PC-9 (cell line): ENCODE measurements around the gene HPS3. TPM values are rescaled to one million over a fixed set of nuclear protein-coding genes. Genes with fewer than 3 reads are reported as not detected.

Source experiments
- BruUV-seq: library from RNA; stranded (reverse); fragments of 400-500 nt; replicated peaks from 2 replicates; lab custom pipeline; 2021; lab: Mats Ljungman, UMichigan
- CTCF ChIA-PET: fragments of 300-600 bp; sonication (Branson Sonifier 250); formaldehyde crosslinking; loops from one replicate; lab custom pipeline; 2022; ENCODE audit warnings: antibody characterized with exemption; lab: Charles Lee
- POLR2A ChIA-PET: fragments of 300-600 bp; sonication (Branson Sonifier 250); formaldehyde crosslinking; loops from one replicate; lab custom pipeline; 2022; ENCODE audit warnings: antibody characterized with exemption; ENCODE audit not compliant: unreplicated experiment; lab: Charles Lee
- DNase-seq, 2 experiments: peaks; one replicate each; pipeline versions ENCODE4 v3.0.0 to v3.0.0-alpha.2; 2015 to 2022; ENCODE audit warnings: mixed read lengths in 1 of 2
- H2AFZ ChIP-seq: fragments of 200-600 bp; sonication (generic); 2 replicates; pipeline ENCODE4 v1.8.1; 2017; ENCODE audit warnings: antibody characterized with exemption
- H3F3A ChIP-seq: fragments of 200-600 bp; sonication (generic); 2 replicates; pipeline ENCODE4 v1.8.1; 2017; ENCODE audit warnings: antibody characterized with exemption, mild to moderate bottlenecking, low read depth; ENCODE audit not compliant: insufficient read depth
- H3K27ac ChIP-seq: fragments of 200-600 bp; sonication (generic); 2 replicates; pipeline ENCODE4 v1.6.1; 2016; ENCODE audit warnings: mixed run types
- H3K27me3 ChIP-seq: fragments of 200-600 bp; sonication (generic); 2 replicates; pipeline ENCODE4 v1.6.1; 2016; ENCODE audit warnings: low read depth, mixed run types; ENCODE audit not compliant: insufficient read depth
- H3K36me3 ChIP-seq: fragments of 200-600 bp; sonication (generic); 2 replicates; pipeline ENCODE4 v1.6.1; 2016; ENCODE audit warnings: low read depth, mixed run types
- H3K4me1 ChIP-seq: fragments of 200-600 bp; sonication (generic); replicated peaks from 2 replicates; pipeline ENCODE4 v1.6.1; 2016; ENCODE audit warnings: mixed run types; ENCODE audit not compliant: insufficient read depth
- H3K4me2 ChIP-seq: fragments of 200-600 bp; sonication (generic); 2 replicates; pipeline ENCODE4 v1.6.1; 2017; ENCODE audit warnings: mixed run types
- H3K4me3 ChIP-seq: fragments of 200-600 bp; sonication (generic); 2 replicates; pipeline ENCODE4 v1.6.1; 2016; ENCODE audit warnings: mixed run types
- H3K79me2 ChIP-seq: fragments of 200-600 bp; sonication (generic); 2 replicates; pipeline ENCODE4 v1.6.1; 2017; ENCODE audit warnings: low read depth, mixed run types
- H3K9me2 ChIP-seq: fragments of 200-600 bp; sonication (generic); 2 replicates; pipeline ENCODE4 v1.8.1; 2017; ENCODE audit warnings: mild to moderate bottlenecking; ENCODE audit not compliant: insufficient read depth
- H3K9me3 ChIP-seq: fragments of 200-600 bp; sonication (generic); 2 replicates; pipeline ENCODE4 v1.8.1; 2016; ENCODE audit warnings: low read depth; ENCODE audit not compliant: insufficient read depth
- H4K20me1 ChIP-seq: fragments of 200-600 bp; sonication (generic); 2 replicates; pipeline ENCODE4 v1.8.1; 2017; ENCODE audit not compliant: insufficient read depth
- EZH2 ChIP-seq: fragments of 200-600 bp; sonication (generic); IDR thresholded peaks from 2 replicates; pipeline ENCODE4 v1.8.0; 2017; ENCODE audit warnings: antibody characterized with exemption, low read depth
- intact Hi-C: fragments of 100-400 bp; cut with micrococcal nuclease; formaldehyde crosslinking; loops from one replicate; pipeline ENCODE4 v1.10.0; 2022; ENCODE audit not compliant: unreplicated experiment
- total RNA-seq: library from RNA; stranded (reverse); gene quantifications from 2 replicates; pipeline ENCODE4 v1.2.3, GENCODE V29; 2021
- TF ChIP-seq, protein P1 (sequence below): fragments of 200-600 bp; sonication (generic); conservative IDR thresholded peaks from 2 replicates; pipeline ENCODE4 v1.6.1; 2017; ENCODE audit warnings: mixed run types, antibody characterized with exemption, mild to moderate bottlenecking, moderate library complexity

The HPS3 gene
- total RNA-seq, 1 experiment from 2014 or later: 33.4 TPM

- intact Hi-C loops: no loop called here
- POLR2A ChIA-PET: no interaction called here
Measured at GRCh38 chr3:149174901-149175300, 45.5 kb downstream of the HPS3 start.

DNA sequence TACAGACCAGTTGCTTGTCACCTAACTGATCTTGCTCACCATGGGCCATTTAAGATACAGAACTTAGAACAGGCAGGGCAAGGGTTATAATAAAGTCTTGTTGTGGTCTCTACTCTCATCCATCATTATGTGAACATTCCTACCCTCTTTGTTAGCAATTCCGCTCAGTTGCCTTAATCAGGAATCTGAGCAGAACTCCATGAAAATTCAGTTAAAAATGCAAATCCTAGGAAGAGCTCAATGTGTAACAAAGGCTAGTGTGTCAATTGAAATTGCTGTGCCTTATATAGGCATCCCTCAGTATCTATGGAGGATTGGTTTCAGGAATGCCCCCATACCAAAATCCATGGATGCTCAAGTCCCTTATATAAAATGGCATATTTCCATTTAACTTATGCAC is 47.7 kb downstream of the HPS3 start:
- H2AFZ ChIP-seq: no peak overlapping the region
- no peaks in the 10 kb centered on the region for H3K27me3 ChIP-seq
- intact Hi-C loops: no loop called here
- H3F3A ChIP-seq: peaks cover 4% of the 10 kb centered on the region; the same call in 1 of the 2 replicates
- peaks cover 4% of the 10 kb centered on the region for H3K36me3 ChIP-seq
- ChIA-PET CTCF (no interaction called here), POLR2A (no interaction called here)
- H4K20me1 ChIP-seq: no peaks in the 10 kb centered on the region
- TF ChIP-seq, protein P1, sequence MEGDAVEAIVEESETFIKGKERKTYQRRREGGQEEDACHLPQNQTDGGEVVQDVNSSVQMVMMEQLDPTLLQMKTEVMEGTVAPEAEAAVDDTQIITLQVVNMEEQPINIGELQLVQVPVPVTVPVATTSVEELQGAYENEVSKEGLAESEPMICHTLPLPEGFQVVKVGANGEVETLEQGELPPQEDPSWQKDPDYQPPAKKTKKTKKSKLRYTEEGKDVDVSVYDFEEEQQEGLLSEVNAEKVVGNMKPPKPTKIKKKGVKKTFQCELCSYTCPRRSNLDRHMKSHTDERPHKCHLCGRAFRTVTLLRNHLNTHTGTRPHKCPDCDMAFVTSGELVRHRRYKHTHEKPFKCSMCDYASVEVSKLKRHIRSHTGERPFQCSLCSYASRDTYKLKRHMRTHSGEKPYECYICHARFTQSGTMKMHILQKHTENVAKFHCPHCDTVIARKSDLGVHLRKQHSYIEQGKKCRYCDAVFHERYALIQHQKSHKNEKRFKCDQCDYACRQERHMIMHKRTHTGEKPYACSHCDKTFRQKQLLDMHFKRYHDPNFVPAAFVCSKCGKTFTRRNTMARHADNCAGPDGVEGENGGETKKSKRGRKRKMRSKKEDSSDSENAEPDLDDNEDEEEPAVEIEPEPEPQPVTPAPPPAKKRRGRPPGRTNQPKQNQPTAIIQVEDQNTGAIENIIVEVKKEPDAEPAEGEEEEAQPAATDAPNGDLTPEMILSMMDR: no peak
- TF ChIP-seq EZH2: no peak
- H3K4me3 ChIP-seq: no peak overlapping the region
- H3K4me2 ChIP-seq: no peak overlapping the region
- no peak overlapping the region for H3K27ac ChIP-seq
- no TSS peak for BruUV-seq
- no peaks in the 10 kb centered on the region for H3K9me2 ChIP-seq
- DNase-seq: no peak
- H3K79me2 ChIP-seq: no peaks in the 10 kb centered on the region
- H3K9me3 ChIP-seq: no peaks in the 10 kb centered on the region
- peaks cover 11% of the 10 kb centered on the region for H3K4me1 ChIP-seq

More at GRCh38 chr3:149174901-149175300, 45.5 kb downstream of the HPS3 start:
- no peaks in the 10 kb centered on the region for H3K27me3 ChIP-seq
- no peaks in the 10 kb centered on the region for H4K20me1 ChIP-seq
- H3K4me1 ChIP-seq: peaks cover 10% of the 10 kb centered on the region
- H3K4me2 ChIP-seq: no peak overlapping the region
- TF ChIP-seq, protein P1: no peak
- no peak for TF ChIP-seq EZH2
- CTCF ChIA-PET: no interaction called here
- H2AFZ ChIP-seq: no peak overlapping the region
- BruUV-seq: no TSS peak
- H3K4me3 ChIP-seq: no peak overlapping the region
- H3F3A ChIP-seq: peaks cover 4% of the 10 kb centered on the region; the same call in 1 of the 2 replicates
- no peak for DNase-seq
- no peaks in the 10 kb centered on the region for H3K79me2 ChIP-seq
- no peak overlapping the region for H3K27ac ChIP-seq
- peaks cover 12% of the 10 kb centered on the region for H3K36me3 ChIP-seq
- no peaks in the 10 kb centered on the region for H3K9me3 ChIP-seq
- H3K9me2 ChIP-seq: no peaks in the 10 kb centered on the region

DNA sequence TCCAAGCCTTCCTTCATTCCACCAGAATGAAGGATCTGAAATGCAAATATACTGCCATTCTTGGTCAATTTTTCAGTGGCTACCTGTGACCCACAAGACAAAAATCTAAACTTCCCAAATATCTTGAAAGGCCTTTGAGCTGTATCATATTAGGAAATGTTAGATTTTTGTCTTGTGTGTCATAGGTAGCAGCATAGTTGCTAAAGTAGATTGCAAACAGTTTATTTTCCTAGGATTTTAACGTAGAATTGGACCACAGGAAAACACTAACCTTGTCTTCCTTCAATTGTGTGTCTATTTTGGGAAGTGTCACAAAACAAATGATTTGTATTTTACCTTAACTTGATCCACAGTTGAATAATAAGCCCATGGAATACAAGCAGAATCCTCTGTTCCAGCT is 49.8 kb downstream of the HPS3 start:
- no TSS peak for BruUV-seq
- DNase-seq: peak in 1 of 2 experiments; percentile 44
- POLR2A ChIA-PET: no interaction called here
- H3K4me3 ChIP-seq: no peak overlapping the region
- peaks cover 4% of the 10 kb centered on the region; the same call in 1 of the 2 replicates for H3F3A ChIP-seq
- TF ChIP-seq EZH2: no peak
- TF ChIP-seq, protein P1: no peak
- peak overlapping the region; percentile 30 for H3K27ac ChIP-seq
- H3K27me3 ChIP-seq: no peaks in the 10 kb centered on the region
- H3K4me1 ChIP-seq: peaks cover 11% of the 10 kb centered on the region
- H3K9me2 ChIP-seq: no peaks in the 10 kb centered on the region
- no peak overlapping the region for H2AFZ ChIP-seq
- H3K9me3 ChIP-seq: no peaks in the 10 kb centered on the region
- intact Hi-C loops: no loop called here
- H3K36me3 ChIP-seq: no peaks in the 10 kb centered on the region; the same call in 1 of the 2 replicates
- CTCF ChIA-PET: interaction anchor here (0.6 to 0.9 kb wide), 2 partner anchors 189 to 295 kb away, joined by 3 to 5 read pairs; no protein-coding TSS in a partner anchor
- peak overlapping the region; percentile 6; the same call in 1 of the 2 replicates for H3K4me2 ChIP-seq
- no peaks in the 10 kb centered on the region for H4K20me1 ChIP-seq
- no peaks in the 10 kb centered on the region for H3K79me2 ChIP-seq
